Activated CD4-positive, CD25-positive, alpha-beta regulatory T cell treated with anti-CD3 and anti-CD28 coated beads, Interleukin-2, amount 50 U/mL, for 24 hours (primary cell): Measurements from ENCODE around the gene FMNL2.

Experiments used
- ATAC-seq, 2 donors: fragments of 150-1000 bp; cut with Tn5 transposase; one replicate each; pipeline ENCODE4 v1.10.0; 2021; ENCODE audit warnings: mild to moderate bottlenecking in 1 of 2, moderate library complexity in 1 of 2

The FMNL2 gene

DNA sequence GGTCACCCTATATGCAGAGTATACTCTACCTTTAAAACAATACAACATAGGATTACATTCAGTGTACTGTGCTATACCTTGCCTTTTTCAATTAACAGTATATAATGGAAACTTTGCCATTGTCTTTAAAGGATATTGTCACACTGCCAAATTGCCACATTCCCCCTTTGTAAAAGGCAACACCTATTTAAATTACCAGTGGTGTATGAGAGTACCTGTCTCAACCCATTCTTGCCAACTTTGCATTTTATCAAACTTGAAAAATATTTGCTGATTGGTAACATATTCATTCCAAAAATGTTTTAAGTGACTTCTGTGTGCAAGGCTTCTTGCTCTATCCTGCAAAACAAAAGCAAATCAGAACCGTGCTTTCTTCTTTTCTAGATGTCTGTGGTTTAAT is 92.9 kb downstream of the FMNL2 start:
- no peak for ATAC-seq

DNA sequence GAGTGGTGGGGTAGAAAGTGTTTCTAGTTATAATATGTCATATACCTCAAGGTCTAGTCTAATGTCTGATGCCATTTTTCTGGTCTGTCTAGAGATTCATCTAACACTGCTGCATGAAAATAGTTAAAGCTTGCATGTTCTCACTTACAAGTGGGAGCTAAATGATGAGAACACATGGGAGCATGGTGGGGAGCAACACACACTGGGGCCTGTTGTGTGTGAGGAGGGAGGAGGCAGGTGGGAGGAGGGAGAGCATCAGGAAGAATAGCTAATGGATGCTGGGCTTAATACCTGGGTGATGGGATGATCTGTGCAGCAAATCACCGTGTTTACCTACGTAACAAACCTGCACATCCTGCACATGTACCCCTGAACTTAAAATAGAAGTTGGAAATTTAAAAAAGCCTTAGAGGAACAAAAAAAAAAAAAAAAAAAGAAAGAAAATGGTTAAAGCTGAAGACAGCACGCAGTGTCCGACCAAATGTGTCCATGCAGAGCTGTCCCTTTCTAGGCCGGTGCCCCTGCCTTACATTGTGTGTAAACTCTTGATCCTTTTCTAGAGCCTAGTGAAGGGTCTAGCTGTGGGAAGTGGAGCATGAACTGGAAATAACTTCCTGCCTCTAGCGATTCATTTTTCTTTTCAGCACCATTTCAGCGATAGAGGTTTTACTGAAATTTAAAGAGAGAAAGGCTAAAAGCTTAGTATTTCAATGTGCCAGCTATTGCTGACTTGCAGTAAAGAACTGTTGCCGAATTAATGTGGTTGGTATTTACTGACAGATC is 94.0 kb downstream of the FMNL2 start:
- no peak for ATAC-seq

DNA sequence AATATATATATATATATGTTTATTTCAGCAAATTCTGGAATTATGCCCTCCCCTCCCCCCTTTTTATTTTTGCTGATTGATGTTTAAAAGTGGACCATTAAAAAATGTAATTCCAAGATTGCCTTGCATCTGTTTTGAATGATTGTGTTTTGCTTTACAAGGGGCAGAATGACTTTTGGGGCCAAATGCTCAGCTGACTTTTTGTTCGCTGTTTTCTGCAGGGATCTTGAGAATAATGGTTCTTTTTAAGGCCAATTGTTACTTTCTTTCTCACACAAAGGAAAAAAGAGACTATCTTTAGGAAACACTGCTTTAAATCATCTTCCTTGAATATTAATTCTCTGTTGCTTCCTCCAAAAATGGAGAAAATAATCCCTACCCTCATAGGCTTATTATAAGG is 95.9 kb downstream of the FMNL2 start:
- ATAC-seq, result no peak

DNA sequence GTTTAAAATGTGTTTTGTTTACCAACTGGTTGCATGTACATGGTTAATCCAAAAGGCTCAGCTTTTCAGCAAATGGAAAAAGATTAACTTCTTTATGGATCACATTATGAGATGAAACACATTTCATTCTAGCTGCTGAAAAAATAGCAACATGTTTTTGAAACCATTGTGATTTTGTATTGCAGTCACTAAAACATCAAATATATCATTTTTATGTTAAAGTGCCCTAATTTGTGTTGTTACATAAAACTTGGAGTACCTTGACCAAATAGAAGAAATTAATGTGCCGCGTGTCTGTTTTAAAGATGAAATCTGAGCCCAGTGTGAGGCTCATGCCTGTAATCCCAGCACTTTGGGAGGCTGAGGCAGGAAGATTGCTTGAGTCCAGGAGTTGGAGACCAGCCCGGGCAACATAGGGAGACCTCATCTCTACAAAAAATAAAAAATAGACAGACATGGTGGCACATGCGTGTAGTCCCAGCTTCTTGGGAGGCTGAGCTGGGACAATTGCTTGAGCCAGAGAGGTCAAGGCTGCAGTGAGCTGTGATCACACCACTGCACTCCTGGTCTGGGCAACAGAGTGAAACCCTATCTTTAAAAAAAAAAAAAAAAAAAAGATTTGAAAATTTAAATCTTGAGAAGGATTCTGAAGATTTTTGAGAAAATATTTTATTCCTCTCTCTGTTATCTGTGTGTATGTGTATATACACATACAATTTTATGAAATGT is 96.6 kb downstream of the FMNL2 start:
- ATAC-seq, result no peak

DNA sequence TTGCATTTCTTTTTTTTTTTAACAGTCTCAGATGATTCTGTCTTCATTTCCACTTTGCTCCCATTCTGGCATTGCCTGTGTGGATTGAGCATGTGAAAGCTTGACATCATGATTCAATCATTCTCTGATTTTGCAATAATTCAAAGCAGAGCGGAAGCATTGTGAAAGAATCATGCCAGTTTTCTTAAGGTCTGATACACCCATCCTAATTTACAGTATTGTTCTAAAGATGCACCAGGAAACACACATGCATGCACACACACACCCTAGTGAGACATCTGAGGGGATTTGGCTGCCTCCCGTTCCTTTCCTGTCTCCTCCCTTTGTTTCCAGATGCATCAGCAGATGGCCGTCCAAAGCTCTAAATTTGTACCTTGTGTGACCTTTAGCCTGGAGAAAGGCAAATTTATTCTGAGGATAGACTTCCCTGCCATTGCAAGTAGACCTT is 97.3 kb downstream of the FMNL2 start:
- ATAC-seq, result no peak

DNA sequence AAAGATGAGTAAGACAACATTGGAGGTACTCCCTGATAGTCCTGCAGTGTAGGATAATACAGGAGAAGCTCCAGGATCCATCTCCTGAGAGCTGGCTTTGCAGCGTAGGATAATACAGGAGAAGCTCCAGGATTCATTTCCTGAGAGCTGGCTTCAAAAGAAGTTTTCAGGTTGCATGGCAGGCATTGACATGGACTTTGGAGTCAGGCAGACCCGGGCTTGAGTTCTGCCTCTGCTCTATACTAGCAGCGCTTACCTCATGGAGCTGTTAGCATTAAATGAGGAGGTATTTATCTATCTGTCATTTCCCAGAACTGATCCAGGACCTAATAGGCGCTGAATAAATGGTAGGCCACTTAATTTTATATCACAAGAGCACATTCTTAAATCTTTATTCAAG is 97.8 kb downstream of the FMNL2 start:
- ATAC-seq, result no peak

DNA sequence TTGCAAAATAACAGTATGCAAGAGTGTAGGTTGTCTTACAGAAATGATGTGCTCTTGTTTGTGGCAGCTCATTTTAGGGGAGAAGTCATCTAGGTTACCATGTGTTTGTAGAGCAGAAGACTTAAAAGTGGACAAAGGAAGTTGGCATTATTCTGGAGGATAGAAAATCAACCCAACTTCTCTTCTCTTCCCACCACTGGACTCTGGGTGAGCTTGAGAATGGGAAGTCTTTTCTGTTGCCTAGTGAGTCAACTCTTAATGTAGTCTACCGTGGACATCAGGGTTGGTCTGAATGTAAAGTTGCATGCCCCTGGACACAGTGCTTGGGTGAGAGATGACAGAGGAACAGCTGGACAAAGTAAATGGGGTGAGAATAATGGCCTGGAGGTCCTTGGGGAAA is 98.3 kb downstream of the FMNL2 start:
- ATAC-seq, result no peak

DNA sequence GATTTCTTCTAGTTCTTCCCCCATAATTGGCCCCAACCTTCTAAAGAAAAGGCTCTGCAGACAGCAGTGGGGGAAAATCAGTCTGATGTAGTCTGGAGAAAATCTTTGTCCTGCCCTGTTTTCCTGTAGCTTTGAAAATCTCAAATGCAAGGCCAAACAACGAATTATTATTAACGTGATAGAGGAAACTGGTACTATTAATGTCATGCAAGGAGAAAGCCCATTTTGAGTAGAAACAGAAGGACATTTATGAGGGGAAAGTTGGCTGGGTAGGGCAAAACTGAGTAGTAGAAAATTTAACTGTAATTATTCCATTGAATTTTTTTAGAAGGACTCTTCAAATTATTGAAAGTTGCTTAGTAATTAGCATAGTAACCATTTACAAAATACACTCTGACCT is 98.8 kb downstream of the FMNL2 start:
- no peak for ATAC-seq

DNA sequence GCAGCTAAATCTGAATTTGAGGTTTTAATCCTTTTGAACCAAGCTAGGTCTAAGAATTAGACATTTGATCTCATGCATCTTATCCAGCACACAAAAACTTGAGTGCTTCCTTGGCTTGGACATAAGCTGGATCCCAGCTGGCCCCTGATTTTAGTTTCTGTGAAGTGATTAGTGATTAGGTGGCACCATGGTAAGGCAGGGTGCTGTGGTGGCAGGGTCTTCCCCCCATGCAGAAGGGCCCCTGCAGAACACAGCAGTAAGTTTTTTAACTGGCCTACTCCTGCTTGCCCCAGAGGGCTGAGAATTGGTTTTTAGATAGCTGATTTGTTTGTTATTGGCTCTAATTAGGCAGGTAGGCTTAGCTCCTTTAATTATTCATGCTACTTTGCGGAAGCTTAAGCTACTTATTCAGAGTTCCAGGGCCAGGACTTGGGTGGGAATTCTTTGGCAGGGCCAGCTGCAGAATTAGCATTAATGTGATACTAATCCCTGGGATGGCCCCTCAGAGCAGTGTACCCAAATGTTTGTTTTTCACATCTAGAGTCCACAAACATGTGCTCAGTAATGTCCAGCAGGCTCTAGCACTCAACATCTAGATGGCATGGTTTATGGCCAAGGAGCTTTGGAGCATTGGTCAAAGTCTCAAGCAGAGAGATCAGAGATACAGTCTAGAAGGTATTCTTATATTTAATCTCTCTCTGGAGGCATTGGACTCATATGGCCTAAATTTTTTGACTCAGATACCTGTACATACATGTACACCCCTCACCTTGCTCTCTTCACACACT is 99.6 kb downstream of the FMNL2 start:
- ATAC-seq, result no peak

DNA sequence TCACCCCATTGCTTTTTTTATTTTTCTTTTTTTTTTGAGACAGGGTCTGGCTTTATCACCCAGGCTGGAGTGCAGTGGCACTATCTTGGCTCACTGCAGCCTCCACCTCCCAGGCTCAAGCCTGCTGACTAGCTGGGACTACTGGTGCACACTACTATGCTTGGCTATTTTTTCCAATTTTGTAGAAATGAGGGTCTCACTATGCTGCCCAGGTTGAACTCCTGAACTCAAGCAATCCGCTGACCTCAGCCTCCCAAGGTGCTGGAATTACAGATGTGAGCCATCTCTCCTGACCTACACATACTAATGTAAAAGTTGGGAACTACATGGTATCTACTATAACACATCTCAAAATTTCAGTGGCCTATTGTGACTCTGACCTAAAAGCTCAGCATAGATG is 101.2 kb downstream of the FMNL2 start:
- ATAC-seq, result no peak

DNA sequence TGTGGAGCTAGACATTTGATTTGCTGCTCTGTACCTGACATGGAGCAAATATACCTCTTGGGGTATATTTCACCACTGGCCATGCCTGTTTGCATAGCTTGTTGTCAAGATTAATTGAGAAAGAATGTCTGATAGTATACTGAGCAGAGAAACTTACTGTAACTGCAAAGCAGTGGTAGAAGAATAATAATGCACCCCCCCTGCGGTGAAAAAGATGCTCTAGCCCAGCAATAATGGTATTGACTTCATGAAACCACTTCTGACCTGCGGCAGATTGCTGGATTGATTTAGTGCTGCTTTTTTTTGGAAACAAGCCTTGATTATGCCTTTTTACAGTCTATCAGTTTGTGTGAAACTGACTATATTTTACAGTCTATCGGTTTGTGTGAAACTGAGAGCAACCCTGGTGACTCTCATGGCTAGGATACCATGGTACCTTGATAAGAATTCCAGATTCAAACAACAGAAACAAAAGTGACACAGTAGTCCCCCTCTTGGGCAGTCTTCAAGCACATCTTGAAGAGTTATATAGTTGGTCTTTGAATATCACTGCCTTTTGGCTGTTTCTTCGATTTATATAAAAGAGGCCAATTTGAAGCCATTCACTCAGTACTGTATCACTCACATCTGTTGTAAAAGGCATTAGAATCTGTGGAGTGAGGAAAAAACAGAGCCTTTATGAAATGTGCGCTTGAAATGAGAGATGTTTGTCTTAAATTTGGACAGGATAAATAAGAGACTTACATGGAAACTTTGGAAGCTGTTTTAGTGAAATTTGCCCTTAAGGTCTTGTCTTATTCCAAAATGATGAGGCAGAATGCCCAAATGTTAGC is 102.5 kb downstream of the FMNL2 start:
- no peak for ATAC-seq

DNA sequence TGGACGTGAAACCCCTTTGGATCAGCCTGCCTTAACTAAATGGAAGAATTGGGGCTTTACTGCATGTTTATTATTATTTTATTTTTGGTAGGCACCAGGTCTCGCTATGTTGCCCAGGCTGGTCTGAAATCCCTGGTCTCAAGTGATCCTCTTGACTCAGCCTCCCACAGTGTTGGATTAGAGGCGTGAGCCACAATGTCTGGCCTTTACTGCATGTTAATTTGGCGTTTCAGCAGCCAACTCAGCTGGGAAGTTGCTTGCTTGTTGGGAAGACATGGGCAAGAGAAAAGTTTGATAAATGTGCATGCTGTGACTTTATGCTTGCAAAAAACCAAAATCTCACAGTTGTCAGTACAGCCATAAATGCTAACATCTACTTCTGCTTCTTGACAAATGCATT is 105.1 kb downstream of the FMNL2 start:
- no peak for ATAC-seq

DNA sequence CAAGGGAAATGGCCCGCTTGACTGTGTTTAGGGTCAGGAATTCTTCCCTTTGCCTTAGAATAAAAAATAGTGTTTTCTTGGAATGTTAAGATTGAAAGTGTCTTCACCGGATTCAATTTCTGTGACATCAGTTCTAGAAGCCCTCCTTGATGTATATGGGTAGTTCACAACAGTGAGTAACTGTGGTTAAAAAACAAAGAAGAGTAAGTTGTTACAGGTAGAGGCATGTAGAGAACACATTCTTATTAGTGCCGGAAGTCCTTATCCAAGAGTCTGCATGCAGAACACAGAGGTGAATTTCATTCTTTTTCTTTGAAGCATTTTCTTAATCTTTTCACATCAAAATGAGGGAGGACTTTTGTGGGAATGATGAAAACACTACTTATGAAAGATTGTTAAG is 105.5 kb downstream of the FMNL2 start:
- ATAC-seq, result no peak

DNA sequence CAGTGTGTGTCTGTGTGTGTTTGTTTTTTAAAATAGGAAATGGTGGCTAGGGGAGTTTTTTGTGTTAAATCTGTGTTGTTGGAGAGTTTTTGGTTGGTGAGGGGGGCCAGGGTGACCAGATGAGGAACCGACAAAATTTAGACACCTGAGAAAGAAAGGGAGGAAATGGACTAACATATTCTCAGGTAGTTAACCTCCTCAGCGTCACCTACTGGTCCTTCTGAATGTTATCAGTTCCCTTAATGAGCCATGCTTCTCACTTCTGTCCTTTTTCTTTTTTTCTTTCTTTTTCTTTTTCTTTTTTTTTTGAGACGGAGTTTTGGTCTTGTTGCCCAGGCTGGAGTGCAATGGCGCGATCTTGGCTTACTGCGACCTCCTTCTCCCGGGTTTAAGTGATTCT is 107.0 kb downstream of the FMNL2 start:
- ATAC-seq, result no peak

DNA sequence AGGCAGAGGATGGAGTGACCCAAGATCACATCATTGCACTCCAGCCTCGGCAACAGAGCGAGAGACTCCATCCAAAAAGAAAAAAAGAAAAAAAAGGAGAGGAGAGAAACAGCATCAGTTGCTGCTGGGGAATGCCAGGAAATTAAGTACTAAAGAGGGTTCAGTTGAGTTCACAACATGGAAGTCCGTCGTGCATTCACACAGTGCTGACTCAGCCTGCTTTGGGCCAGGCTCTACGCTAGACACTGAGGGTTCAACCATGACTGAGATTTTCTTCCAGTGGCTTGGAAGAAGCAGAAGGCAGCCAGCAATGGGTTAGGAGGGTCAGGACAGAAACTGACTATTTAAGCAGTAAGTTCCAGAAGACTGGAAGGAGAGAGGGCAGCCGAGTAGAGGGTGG is 108.8 kb downstream of the FMNL2 start:
- no peak for ATAC-seq

DNA sequence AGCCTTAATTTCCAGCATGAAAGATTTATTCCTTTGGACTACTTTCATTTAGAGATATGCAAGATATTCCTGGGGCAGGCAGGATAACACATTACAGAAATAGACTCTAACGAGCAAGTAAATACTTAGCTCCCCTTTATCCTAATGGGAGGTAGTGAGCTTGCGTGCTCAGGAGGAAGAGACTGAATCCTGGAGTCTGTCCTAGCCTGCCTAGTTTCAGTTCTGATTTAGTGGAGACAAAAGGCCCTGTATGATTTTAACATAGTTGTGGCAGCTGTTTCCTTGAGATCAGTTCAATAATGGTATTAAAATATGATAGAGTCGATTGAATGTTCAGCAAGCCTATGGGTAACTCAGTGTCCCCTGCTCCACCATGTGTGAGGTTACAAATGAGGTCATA is 109.5 kb downstream of the FMNL2 start:
- no peak for ATAC-seq

DNA sequence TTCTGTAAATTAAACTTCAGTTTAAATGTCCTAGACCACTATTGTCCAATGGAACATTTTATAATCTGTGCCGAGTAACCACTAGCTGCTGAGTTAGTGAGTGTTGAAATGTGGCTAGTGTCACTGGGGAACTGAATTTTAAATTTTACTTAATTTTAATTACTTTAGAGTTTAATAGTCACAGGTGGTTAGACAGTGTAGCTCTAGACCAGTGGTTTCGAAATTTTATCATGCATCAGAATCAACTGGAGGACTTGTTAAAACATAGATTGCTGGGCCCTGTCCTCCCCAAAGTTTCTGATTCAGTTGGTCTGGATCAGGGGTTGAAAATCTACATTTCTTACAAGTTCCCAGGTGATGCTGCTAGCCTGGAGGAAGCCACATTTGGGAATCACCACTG is 110.4 kb downstream of the FMNL2 start:
- ATAC-seq, result no peak

DNA sequence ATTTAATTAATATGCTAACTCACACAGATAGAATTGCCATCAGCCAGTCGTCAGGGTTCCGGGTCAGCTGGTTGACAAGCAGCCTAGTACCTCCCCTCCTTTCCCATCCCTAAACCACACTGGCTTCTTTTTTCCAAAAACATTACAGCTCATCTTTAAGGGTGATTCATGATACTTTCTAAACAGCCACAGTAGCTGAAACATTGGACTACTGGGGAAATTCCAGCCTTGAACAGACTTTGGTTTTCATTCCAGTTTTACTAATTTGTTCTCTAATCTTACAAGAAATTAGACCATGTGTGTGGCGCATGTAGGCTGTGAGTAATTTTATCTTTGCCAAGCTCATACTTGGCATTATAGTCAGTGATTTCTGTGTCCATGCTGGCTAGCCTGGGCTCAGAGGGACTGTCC is 110.8 kb downstream of the FMNL2 start:
- peak in 1 of 2 donors; percentile 33 for ATAC-seq

DNA sequence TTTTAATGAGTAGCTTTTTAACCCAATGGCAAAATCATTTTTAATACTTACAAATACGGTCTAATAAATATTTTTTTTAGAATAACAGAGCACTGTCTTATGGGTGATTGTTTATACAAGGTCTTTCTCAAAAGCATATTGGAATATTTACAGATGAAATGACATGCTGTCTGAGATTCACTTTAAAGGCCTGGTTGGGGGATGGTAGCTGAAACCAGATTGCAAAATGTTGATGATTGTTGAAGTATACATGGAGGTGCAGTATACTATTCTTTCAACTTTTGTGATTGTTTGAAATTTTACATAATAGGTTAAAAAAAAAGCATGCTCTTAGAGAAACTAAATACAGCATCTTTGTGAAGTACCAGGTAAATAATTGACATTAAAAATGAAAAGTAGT is 111.2 kb downstream of the FMNL2 start:
- no peak for ATAC-seq

DNA sequence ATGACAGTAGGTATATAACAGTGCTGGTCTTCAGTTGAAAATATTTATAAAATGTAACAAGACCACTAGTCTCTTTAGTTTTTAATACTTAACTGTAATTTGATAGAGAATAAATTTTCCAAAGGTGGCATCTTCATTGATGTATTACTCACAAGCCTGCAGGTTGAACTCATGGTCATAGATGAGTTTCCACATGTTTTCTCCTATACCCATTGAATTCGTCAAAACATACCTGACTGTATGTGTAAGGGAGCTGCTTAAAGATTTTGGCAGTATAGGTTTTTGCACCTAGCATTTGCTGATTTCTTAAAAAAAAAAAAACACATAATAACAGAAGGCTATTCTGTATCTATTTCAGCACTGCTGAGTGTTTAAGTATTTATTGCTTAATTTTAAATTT is 112.9 kb downstream of the FMNL2 start:
- ATAC-seq, result no peak

DNA sequence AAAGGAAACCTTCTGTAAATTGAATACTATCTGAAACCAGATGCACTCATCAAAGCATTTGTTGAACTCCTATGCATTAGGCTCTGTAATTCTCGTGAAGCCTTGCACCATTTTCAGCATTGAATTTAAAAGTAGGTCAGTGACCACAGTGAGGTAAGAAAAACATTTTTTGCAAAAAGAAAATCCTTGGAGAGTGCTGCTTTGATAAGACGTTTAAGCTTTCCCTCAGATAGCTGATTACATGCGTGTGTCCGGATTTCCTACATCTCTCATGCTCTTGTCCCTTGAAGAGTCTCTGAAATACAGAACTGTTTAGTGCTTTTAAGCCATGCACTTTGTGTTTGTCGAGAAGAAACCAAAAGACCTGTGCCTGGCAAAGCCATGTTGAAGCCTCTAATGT is 113.6 kb downstream of the FMNL2 start:
- no peak for ATAC-seq

DNA sequence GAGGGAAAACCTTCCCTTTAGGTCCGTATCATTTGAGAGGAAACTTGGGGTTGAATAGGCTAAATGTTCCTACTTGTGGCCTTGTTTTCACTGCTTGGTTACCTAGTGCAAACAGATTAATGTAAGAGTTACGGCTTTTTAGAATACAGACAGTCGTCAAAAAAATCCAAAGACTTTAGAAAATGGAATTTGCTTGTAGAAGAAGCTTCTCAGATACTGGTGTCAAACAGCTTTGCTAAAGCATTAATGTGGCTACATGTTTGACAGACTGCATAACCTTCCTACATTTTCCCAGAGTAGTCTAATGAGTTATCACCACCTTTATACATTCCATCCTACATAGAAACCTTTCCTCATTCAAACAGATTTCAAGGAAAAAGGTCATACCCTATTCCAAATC is 114.6 kb downstream of the FMNL2 start:
- ATAC-seq, result no peak

DNA sequence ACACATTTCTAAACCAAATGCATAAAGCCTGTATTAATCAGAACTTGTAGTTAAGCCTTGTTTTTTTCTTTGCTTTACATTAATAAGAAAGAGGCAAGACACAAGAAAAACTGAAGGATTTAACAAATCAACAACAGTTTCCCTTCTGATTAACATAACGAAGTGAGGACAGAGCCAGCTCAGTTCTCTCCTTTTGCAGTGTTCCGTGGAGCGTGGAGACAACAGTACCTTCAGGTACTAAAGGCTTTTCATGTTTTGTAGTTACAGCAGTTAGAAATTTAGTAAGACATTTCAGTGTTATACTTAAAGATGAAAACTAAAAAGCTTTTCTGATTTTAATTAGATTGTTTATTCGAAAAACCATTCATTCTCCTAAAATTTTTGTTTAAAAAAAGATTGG is 115.2 kb downstream of the FMNL2 start:
- no peak for ATAC-seq
